ENCODE data around the gene GPBP1. TPM values are rescaled to one million over a fixed set of nuclear protein-coding genes. Genes with fewer than 3 reads are reported as not detected.

GPBP1 gene
- total and polyA plus RNA-seq, 2 of the 4 experiments (the other 2 are of a cell fraction), result 24.3 to 29.2 TPM

- Histone ChIP-seq H3K9me1 (ENCODE audit: insufficient read depth, low read length) (no peaks in the 10 kb centered on the region), H3K14ac (replicated peaks; ENCODE audit: low read depth, low read length) (no peak overlapping the region), H3K9ac (ENCODE audit: low read depth, low read length) (no peak overlapping the region), H2AK5ac (ENCODE audit: low read depth, low read length) (no peak overlapping the region), H3K4ac (ENCODE audit: low read depth, low read length) (no peak overlapping the region), H4K91ac (ENCODE audit: insufficient read depth, low read depth, low read length) (no peak overlapping the region), H3K18ac (ENCODE audit: low read depth, low read length) (no peak overlapping the region), H3K4me1 (ENCODE audit: control insufficient read depth, insufficient read depth, low read length) (peaks cover 5% of the 10 kb centered on the region), H3K9me3 (ENCODE audit: control insufficient read depth, insufficient read depth, low read length) (no peaks in the 10 kb centered on the region), H4K20me1 (ENCODE audit: insufficient read depth, low read length) (no peaks in the 10 kb centered on the region; the same call in 1 of the 2 replicates), H3K79me1 (ENCODE audit: low read depth in 1 of 2, low read length in 2 of 2) (peaks cover 0 to 11% of the 10 kb centered on the region in 2 experiments; a peak in 3 of 4 replicates), H2BK120ac (ENCODE audit: low read depth, low read length) (no peak overlapping the region), H3K4me3 (ENCODE audit: insufficient read depth, low read depth, low read length) (no peak overlapping the region), H3K27ac (ENCODE audit: insufficient read depth, low read length) (no peak overlapping the region), H2BK20ac (ENCODE audit: low read depth, low read length) (no peak overlapping the region), H2BK15ac (ENCODE audit: low read depth, low read length) (no peak overlapping the region), H2AK9ac (replicated peaks; ENCODE audit: low read depth, low read length, poor library complexity) (no peak overlapping the region), H3K36me3 (ENCODE audit: control insufficient read depth, insufficient read depth, low read length) (peaks cover 20% of the 10 kb centered on the region), H3K27me3 (ENCODE audit: control insufficient read depth, insufficient read depth, low read length) (no peaks in the 10 kb centered on the region), H4K8ac (ENCODE audit: low read depth in 2 of 2, low read length in 2 of 2) (no peak overlapping the region), H3K4me2 (ENCODE audit: low read depth, low read length) (no peak overlapping the region), H2BK5ac (ENCODE audit: low read depth, low read length, poor library complexity, severe bottlenecking) (no peak overlapping the region), H3K23ac (ENCODE audit: low read depth, low read length) (no peak overlapping the region), H3K56ac (ENCODE audit: extremely low read depth, insufficient read depth, low read length) (no peak overlapping the region), H2AFZ (replicated peaks; ENCODE audit: low read length, poor library complexity) (no peak overlapping the region), H4K5ac (ENCODE audit: low read depth, low read length) (no peak overlapping the region)
- BruUV-seq (replicated peaks), result no TSS peak
- ChIA-PET CTCF (no interaction called here), POLR2A (ENCODE audit: unreplicated experiment) (no interaction called here)
- intact Hi-C loops (cut with micrococcal nuclease) (no loop called here), in situ Hi-C loops (cut with MboI; ENCODE audit: low sequenced_read_pairs) (no loop called here), dilution Hi-C loops (cut with HindIII; ENCODE audit: low sequenced_read_pairs, unreplicated experiment) (no loop called here)
- ATAC-seq (ENCODE audit: low read depth), result peak; percentile 17
- no peak for TF ChIP-seq RCOR1 (IDR thresholded peaks at IDR 0.05; ENCODE audit: insufficient replicate concordance, low read length)
- peak; percentile 17 for DNase-seq
Measured at GRCh38 chr5:57259704-57260103, 85.8 kb downstream of the GPBP1 start.
